ENCODE measurements around the gene RALGAPB.

RALGAPB gene

DNA sequence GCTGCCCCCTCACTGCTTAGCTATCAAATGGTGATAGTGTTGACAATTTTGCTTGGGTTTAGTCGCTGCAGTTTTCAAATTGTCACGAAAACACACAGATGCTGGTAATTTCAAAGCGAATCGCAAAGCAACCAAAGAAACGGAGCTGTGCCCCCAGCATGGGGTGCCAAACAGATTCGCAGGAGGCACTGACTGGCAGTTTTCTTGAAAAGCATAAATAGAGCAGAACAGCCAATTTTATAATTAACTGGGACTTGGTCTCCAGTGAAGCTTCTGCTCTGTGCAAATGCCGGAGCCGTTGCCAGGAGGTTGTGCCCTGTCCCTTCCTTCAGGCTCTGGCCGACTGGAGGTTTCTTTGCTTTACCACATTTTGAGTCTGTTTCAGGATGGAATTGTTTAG lies 147.8 kb downstream of the RALGAPB start:
- Histone ChIP-seq H3K27me3 (peaks cover 57% of the 10 kb centered on the region), H3K27ac (no peak overlapping the region), H3K9me3 (no peaks in the 10 kb centered on the region), H3K36me3 (no peaks in the 10 kb centered on the region), H3K4me3 (ENCODE audit: low read depth in 1 of 2, low read length in 1 of 2) (no peak overlapping the region), H3K4me1 (ENCODE audit: control insufficient read depth in 1 of 2, insufficient read depth in 1 of 2, low read depth in 1 of 2, low read length in 1 of 2) (no peaks in the 10 kb centered on the region)
- TF ChIP-seq, protein P1, sequence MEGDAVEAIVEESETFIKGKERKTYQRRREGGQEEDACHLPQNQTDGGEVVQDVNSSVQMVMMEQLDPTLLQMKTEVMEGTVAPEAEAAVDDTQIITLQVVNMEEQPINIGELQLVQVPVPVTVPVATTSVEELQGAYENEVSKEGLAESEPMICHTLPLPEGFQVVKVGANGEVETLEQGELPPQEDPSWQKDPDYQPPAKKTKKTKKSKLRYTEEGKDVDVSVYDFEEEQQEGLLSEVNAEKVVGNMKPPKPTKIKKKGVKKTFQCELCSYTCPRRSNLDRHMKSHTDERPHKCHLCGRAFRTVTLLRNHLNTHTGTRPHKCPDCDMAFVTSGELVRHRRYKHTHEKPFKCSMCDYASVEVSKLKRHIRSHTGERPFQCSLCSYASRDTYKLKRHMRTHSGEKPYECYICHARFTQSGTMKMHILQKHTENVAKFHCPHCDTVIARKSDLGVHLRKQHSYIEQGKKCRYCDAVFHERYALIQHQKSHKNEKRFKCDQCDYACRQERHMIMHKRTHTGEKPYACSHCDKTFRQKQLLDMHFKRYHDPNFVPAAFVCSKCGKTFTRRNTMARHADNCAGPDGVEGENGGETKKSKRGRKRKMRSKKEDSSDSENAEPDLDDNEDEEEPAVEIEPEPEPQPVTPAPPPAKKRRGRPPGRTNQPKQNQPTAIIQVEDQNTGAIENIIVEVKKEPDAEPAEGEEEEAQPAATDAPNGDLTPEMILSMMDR (IDR thresholded peaks at IDR 0.05) = no peak

- Histone ChIP-seq H3K36me3 (no peaks in the 10 kb centered on the region), H3K4me3 (ENCODE audit: low read depth in 1 of 2, low read length in 1 of 2) (no peak overlapping the region), H3K27me3 (peaks cover 50% of the 10 kb centered on the region), H3K9me3 (no peaks in the 10 kb centered on the region), H3K27ac (no peak overlapping the region), H3K4me1 (ENCODE audit: control insufficient read depth in 1 of 2, insufficient read depth in 1 of 2, low read depth in 1 of 2, low read length in 1 of 2) (no peaks in the 10 kb centered on the region)
- TF ChIP-seq, protein P1 (IDR thresholded peaks at IDR 0.05) = no peak
Observed at GRCh38 chr20:38623061-38623460, 150.4 kb downstream of the RALGAPB start.

DNA sequence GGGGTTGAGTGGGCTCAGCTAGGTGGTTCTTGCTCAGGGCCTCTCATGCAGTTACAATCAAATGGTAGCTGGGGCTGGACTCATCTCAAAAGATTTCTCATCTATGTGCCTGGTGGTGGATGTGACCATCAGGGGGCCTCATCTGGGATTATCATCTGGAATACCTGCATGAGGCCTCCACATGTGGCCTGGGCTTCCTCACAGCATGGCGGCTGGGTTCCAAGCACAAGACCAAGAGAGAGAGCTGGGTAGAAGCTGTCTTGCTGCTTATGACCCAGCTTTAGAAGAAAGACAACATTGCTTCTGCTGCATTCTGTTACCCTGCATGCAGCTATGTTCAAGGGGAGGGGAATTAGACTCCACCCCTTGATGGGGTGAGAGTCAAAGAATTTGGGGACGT lies 151.4 kb downstream of the RALGAPB start:
- TF ChIP-seq, protein P1 (IDR thresholded peaks at IDR 0.05) = no peak
- Histone ChIP-seq H3K27ac (no peak overlapping the region), H3K9me3 (no peaks in the 10 kb centered on the region), H3K4me3 (ENCODE audit: low read depth in 1 of 2, low read length in 1 of 2) (no peak overlapping the region), H3K36me3 (no peaks in the 10 kb centered on the region), H3K4me1 (ENCODE audit: control insufficient read depth in 1 of 2, insufficient read depth in 1 of 2, low read depth in 1 of 2, low read length in 1 of 2) (no peaks in the 10 kb centered on the region), H3K27me3 (peaks cover 50% of the 10 kb centered on the region)

DNA sequence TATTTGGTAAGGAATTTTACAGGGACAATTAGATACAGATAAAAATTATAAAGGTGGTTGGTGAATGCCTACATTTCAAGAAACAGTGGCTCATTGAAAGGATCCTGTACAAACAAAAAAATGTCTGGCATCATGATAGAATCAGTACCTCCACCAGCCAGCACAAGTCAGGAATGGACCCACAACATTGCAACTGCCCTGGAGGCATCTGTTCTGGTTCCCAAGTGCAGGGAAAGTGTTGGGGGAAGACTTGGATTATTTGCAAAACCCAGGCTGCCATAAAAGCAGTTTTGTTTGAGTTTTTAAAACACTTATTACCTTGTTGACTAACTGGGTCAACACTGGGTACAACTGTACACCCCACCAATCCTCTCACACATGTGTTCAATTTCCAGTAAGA lies 153.3 kb downstream of the RALGAPB start:
- Histone ChIP-seq H3K27me3 (peaks cover 33% of the 10 kb centered on the region), H3K36me3 (no peaks in the 10 kb centered on the region), H3K4me1 (ENCODE audit: control insufficient read depth in 1 of 2, insufficient read depth in 1 of 2, low read depth in 1 of 2, low read length in 1 of 2) (no peaks in the 10 kb centered on the region), H3K4me3 (ENCODE audit: low read depth in 1 of 2, low read length in 1 of 2) (no peak overlapping the region), H3K9me3 (no peaks in the 10 kb centered on the region), H3K27ac (no peak overlapping the region)
- TF ChIP-seq, protein P1 (IDR thresholded peaks at IDR 0.05) = no peak

DNA sequence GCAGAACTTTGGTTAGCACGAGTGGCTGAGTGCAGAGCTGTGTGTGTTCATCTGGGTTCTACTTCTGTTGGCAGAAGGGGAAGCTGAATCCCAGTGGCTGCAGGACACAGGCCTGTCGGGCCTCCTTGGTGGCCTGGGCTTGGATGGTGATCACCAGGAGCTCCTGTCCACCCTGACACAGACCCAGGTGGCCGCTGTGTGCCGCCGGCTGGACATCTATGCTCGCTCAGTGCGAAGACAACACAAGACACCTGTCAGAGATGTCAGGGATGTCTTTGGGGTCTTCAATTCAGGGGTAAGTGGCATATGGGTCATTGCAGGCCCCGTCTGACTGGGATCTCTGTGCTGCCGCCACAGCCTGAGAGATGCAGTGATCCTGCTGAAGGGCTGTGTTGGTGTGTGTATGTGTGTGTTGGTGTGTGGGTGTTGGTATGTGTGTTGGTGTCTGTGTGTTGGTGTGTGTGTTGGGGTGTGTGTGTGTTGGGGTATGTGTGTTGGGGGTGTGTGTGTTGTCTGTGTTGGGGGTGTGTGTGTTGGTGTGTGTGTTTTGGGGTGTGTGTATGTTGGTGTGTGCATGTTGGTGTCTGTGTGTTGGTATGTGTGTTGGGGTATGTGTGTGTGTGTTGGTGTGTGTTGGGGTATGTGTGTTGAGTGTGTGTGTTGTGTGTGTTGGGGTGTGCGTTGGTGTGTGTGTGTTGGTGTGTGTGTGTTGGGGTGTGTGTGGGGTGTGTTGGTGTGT lies 154.4 kb downstream of the RALGAPB start:
- peaks cover 24% of the 10 kb centered on the region for H3K27me3 ChIP-seq
- TF ChIP-seq, protein P1 (IDR thresholded peaks at IDR 0.05) = no peak
- no peaks in the 10 kb centered on the region for H3K9me3 ChIP-seq
- no peaks in the 10 kb centered on the region for H3K36me3 ChIP-seq
- no peak overlapping the region for H3K4me3 ChIP-seq (ENCODE audit: low read depth in 1 of 2, low read length in 1 of 2)
- no peaks in the 10 kb centered on the region for H3K4me1 ChIP-seq (ENCODE audit: control insufficient read depth in 1 of 2, insufficient read depth in 1 of 2, low read depth in 1 of 2, low read length in 1 of 2)
- H3K27ac ChIP-seq = no peak overlapping the region

Measured in neutrophil (primary cell).